DMS53 treated with DMSO at 0.1 percent for 48 hours (cell line): ENCODE data around the gene SPSB3.

Experiments used
- DNase-seq: peaks from one replicate; lab custom pipeline; 2025; ENCODE audit not compliant: unreplicated experiment; lab: John Stamatoyannopoulos, UW

The SPSB3 gene

DNA sequence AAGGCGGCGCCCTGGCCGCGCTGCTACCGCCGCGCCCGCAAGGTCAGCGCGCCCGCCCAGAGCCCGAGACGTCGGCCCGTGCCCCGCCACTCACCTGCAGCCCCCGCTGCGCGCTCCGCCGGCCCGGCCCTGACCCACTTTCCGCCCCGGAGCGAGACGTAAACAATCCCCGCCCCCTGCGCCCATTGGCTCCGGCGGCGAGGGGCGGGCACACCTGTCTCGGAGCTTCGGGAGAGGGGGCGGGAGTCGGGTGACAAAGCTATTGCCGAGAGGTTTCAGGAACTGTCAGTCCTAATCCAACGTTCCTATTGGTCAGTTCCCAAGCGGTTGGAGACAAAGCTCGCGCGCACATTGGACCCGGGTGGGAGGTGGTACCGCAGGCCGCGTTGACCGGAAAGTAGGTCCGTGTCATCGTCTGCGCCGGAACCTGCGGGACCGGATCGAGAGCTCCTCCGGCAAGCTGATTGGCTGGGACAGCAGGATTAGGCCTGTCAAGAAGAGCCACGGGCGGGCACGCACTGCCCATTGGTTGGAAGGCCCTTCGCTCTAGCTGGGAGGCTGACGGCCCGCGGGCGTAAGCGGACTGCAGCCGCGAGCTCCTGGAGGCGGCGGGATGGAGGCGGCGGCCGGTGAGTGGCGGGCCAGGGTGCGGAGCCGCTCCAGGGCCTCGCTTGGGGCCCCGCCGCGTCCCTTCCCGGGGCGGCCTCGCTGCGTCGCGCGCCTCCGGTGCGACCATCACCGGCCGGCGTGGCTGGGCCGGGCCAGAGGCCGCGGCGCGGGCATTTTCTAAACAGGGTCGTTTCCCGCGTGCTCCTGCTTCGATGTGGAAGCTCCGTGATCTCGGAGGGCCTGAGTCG is at the start of gene SPSB3, which contains the start of gene NUBP2:
Gene SPSB3, minus strand, starts transcription at position 164 of the 857 bp plus-strand sequence. CDS start 1,088 bp downstream, outside the sequence.
Gene NUBP2, plus strand, starts transcription at position 553 of the 857 bp plus-strand sequence. Its CDS starts 61 bp downstream, at position 614.
- DNase-seq: peak; percentile 97

DNA sequence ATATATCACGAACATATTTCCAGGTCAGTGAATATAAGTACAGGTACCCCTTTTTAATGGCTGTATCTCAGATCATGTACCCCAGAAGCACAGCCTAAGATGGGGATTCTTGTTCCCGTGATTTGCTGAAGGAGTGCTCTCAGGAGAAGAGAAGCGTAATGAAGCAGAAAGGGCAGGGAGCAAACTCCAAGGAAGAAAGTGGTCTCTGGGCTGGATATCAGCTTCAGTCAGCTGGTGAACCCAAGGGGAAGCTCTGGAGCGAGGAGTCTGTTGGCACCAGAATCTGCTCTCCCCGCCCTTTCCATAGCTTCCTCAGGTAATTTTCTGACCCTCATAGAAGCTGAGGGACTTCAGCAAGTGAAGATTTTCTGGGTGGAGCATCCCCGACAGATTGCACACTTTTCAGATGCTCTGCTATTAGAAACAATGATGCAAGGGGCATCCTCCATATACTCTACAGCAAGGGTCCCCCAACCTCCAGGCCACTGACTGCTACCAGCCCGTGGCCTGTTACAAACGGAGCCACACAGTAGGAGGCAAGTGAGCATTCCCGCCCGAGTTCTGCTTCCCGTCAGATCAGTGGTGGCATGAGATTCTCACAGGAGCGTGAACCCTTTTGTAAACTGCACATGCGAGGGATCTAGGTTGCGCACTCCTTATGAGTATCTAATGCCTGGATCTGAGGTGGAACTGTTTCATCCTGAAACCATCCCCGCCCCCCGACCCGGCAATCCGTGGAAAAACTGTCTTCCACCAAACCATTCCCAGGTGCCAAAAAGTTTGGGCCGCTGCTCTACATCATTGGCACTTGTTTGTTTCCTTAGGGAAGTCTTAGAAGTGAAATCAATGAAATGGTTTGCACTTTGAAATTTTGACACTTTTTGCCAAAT is 49.1 kb upstream of the SPSB3 start:
- DNase-seq: no peak

DNA sequence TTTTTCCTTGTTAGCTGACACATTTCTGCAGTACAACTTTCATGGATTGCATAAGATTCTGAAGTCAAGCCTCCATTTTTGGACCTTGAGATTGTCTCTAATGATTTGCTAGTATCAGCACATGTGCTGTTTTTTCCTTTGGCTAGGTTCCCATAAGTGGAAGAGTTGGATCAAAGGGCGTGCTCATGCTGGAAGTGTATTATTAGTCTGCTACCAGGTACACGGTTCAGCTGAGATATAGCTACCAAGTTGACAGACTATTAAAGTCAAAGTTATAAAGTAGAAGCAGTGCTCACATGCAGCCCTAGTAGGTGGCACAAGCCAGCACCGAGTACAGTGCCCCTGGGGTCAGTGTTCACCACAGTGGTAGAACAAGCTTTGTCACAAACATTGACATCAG is 47.8 kb upstream of the SPSB3 start:
- no peak for DNase-seq

DNA sequence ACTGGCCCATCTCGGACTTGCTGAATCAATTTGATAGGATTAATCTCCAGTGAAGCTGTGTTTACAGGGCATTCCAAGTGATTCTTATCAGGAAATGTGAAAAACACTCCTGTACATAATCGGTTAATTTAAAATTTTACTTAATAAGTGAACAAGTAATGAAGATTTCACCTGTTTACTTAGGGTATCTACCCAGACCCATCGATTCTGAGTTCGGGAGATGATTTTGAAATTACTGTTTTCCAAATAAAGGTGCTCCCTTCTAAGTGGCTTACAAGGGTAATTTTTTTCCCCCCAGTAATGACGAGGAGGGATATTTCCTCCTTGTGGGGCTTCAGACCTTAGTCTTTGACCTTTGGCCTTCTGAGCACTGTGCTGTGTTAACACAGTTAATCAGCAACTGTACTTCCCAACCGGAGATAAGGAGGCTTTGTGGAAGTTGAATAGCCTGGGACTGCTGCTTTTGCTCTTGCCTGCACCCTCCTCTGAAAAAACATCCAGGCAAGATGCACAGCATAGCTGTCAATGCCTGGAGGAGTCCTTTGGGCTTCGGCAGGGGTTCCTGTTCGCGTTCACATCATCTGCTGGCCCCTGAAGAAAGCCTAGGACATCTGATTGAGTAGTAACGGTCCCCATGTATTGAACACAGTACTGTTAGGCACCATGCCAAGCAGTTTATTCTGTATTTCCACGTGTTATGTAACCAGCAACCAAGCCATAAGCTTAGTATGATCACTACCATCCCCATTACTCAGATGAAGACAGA is 46.5 kb upstream of the SPSB3 start:
- no peak for DNase-seq

DNA sequence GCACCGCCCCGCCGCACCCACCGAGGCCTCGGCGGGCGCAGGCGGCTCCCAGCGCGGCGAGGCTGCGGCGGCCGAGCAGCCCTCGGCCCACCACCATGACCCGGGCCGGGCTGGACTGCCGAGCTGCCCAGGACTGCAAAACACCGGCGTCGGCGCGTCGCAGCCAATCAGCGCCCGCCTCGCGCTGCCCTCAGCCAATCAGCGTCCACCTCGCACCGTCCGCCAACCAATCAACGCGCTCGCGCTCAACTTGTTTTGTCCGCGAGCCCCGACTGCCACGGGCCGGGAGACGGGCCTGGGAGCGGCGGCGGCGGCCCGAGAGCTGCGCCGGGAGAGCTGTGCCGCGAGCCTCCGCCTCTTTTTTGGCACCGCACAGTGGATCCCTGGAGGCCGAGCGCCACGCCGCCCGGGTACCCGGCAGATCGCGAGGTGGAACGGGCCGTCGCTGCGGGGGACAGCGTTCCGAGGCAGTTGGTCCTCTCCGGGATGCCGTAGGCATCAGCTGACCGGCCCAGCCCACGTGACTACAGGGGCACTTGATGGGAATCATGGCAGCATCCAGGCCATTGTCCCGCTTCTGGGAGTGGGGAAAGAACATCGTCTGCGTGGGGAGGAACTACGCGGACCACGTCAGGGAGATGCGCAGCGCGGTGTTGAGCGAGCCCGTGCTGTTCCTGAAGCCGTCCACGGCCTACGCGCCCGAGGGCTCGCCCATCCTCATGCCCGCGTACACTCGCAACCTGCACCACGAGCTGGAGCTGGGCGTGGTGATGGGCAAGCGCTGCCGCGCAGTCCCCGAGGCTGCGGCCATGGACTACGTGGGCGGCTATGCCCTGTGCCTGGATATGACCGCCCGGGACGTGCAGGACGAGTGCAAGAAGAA is 44.6 kb upstream of the SPSB3 start, which contains the start of the genes FAHD1 and HAGH:
Gene FAHD1, plus strand, starts transcription at position 516 of the 883 bp plus-strand sequence. Its CDS starts 33 bp downstream, at position 549.
Gene HAGH, minus strand, starts transcription at position 135 of the 883 bp plus-strand sequence. Its CDS starts 38 bp downstream, at position 97.
- peak; percentile 85 for DNase-seq

DNA sequence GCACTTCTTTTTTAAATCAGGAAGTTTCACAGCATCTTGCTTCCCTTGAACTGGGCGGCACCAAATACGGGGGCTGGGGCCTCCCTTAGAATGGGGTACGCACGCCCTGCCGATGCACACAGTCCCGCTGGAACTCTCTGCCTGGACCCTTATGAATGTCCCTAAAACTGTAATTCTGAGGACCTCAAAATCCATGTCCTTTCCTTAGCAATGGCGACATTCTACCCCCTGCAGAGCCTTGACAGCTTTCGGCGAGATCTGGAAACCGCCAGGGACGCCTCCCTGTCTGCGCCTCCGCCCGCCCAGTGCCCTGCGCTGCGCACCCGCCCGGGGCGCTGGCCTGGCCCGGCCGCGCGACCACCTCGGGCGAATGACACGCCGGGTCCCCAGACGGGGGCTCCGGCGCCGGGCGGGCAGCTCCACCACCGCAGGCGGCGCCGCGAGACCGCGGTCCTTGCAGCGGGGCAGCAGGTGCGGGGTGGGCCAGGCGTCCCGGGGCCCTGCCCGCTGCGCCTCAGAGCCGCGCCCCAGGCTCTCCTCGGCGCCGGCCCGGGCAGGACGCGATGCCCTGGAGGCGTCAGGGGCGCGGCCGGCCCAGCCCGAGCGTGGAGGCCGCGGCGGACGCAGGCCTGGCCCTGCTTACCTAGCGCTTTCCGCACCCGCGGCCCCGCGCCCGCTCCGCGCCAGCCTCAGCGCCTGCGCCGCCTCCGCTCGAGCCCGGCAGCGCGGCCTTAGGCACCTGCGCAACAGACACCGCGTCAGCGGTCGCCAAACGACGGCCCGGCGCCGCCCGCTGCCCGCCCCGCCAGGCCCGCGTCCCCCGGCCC is 43.7 kb upstream of the SPSB3 start:
- no peak for DNase-seq

DNA sequence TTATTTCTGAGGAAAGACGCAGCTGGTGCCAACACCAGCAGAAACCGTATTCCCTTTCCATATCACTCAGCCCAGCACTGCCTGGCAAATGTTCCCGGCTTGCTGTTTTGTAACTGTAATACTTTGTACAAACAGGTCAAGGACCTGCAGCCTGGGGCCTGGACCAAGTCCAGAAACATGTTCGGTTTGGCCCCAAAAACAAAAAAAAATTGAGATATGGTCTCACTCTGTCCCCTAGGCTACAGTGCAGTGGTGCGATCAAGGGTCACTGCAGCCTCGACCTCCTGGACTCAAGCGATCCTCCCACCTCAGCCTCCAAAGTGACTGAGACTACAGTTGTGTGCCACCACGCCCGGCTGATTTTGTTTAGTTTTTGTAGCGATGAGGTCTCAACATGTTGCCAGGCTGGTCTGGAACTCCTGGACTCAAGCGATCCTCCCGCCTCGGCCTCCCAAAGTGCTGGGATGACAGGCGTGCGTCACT is 43.1 kb upstream of the SPSB3 start:
- DNase-seq: no peak

DNA sequence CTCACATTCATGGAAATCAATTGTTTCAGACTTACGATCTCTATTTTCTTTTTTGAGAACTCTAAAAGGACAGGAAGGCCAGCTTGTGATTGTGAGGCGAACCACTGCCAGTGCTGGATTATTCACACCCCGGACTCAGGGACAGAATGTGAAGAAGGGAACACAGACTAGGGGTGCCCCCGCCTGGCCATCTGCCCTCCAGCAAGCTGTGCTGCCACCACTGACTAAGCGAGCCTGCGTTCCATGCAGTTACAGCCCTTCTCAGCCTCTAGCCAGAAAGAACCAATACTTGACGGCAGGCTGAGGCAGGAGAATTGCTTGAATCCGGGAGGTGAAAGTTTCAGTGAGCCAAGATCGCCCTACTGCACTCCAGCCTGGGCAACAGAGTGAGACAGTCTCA is 41.5 kb upstream of the SPSB3 start:
- DNase-seq: no peak

DNA sequence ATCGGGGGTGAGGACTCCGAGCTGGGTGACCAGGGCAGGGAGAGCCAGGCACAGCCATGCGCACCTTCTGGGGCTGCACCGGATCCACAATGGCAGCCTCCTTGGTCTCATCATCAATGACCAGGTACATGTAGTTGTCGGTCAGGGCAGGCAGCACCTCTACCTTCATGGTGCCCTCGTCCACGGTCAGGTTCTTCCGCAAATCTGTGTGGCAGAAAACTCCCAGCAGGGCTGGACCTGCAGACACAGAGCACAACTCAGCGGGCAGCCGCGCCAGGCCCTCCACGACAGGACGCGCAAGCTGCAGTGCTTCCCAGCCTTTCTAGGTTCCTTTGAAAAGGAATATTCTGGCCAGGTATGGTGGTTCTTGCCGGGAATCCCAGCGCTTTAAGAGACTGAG is 40.4 kb upstream of the SPSB3 start:
- DNase-seq: no peak

DNA sequence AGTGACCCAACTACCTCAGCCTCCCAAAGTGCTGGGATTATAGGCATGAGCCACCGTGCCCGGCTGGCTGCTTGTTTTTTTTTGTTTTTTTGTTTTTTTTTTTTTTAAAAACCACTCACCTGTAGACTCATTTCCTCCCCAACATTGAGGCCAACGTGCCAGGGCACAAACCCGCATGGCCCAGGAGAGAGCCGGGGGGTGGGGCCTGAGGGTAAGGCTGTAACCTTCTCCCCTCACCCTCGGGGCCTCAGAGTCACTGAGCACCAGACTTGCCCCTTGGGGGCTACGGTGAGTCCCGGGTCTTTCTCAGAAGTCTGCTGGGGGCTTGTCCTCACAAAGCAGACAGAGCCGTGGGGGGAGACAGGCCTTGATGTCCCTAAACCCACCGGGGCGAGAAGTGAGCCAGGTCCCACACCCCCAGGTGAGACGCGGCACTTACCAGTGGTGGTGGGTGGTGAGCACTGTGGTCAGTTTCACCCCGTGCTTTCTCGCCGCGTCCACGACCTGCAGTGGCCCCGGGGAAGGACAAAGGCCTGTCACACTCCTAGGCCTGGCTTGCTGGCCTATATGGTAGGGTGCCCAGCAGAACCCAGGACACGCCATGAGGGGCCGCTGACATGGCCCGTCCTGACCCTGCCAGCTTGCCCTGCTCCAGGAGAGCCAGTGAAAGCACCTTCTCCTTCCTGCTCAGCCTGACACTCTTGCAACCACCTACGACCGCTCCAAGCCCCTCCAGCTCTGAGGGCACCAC is 39.7 kb upstream of the SPSB3 start:
- DNase-seq: peak; percentile 22

DNA sequence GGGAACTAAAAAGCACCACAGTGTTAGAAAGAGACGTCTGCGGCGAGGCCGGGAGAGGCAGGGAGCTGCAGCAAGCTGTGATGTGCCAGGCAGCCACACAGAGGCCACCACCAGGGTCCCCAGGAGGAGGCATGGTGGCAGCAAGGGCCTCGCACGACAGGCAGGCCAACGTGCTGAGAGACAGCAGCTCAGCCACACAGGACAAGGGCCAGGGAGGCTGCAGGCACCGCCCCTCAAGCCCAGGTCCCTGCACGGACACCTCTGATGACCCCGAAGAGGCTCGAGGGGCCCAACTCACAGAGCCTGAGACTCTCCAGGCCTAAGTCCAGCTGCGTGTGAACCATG is 38.5 kb upstream of the SPSB3 start:
- no peak for DNase-seq

DNA sequence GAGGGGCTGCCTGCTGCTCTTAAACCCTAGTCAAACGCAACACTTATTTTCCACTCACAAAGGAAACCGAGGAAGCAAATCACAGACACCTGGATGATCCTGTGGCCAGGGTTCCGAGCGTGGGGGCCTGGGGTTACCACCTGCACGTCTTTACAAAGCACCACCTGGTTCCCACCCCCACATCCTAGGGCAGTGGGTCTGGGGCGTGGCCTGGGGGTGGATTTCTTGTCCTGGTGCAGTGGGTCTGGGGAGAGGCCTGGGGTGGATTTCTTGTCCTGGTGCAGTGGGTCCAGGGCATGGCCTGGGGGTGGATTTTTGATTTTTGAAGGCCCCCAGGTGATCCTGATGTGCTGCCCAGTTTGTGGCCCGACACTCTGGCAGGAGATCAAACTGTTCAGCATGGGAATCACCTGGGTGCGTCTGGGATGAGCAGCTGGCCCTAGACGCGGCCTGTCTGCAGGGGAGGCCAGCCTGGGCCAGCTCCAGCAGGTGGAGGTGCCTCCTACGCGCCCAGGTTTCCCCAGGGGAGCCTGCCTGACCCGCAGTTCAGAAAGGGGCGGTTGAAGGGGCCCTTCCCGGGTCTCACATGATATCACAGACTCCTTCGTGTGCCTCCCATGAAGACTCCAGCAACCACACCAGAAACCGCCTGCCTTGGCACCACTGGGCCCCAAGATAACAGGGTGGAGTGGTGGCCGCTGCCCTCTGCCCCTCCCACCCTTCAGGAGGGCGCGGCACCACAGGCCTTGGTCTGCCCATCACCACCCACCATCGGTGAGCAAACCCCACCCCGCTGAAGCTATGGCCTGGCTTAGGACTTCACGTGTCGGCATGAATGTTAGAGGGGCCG is 38.0 kb upstream of the SPSB3 start:
- DNase-seq: no peak

DNA sequence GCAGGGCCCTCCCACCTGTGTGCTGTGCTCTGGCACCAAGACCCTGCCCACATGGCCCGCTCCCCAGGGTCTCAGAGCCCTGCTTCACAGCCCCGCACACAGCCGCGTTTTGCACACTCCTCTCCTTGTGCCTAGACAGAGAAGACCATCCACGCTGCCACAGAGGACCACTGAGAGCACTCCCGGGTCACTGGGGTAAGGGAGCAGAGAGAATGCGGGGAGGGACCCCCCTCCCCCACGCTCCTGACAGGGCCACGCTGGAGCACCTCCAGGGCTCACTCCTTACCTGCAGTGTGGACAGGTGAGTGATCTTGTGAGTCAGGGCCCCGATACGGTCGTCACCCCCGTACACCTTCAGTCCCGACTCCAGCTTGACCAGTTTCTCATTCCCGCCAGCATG is 37.2 kb upstream of the SPSB3 start:
- DNase-seq: no peak

DNA sequence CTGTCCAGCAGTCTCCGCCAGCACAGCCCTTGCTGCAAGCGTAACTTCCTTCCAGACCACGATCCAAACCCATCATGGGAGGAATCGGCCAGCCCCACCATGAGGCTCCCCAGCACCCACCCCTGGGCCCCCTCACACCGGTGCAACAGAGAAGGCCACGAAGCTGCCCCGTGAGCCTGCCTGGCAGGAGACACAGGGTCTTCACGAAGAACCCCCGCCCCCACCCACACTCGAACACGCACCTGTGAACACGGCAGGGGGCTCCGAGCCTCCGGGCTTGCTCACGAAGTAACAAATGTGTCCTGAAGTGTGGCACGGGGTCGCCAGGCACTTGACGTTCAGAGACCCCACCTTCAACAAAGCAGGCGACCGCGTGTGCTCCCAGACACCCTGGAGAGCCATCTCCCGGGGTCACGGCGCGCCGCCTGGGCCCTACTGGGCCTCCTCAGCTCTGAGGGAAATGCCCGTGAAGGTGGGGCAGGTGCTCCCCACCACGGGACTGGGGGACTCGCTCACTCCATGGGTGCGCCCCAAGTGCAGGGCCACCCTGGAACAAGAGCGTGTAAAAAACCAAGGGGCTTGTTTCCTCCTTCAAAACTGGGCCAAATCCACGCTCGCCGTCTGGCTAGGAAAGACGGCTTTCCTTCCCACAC is 36.6 kb upstream of the SPSB3 start:
- DNase-seq: no peak

DNA sequence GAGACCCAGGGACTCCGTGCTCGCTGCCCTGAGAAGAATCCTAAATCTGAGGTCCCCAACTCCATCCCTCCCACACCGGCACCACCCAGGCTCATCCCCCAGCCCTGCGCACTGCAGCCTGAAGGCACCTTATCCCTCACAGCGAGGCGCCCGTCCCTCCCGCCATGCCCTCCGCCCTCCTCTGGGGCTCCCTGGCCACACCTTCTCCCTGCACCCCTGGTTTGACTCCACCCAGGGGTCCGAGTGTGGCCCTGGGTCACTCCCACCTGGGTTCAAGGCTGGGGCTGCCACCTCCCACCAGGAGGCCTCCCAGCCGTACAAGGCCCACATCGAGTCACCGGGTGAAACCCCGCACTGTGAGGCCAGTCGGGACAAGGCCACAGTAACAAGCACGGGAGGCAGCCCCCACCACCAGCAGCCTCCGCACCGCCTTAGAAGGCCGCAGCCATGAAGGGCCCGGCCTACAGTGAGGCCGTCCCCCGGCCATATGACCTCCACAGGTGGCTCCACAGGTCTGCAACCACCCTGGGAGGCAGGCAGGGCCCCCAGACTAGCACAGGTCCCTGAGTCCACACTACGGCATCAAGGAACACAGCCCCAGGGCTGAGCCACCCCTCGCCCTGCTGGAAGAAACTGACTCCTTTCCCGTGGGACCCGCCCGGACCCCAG is 36.0 kb upstream of the SPSB3 start:
- no peak for DNase-seq

DNA sequence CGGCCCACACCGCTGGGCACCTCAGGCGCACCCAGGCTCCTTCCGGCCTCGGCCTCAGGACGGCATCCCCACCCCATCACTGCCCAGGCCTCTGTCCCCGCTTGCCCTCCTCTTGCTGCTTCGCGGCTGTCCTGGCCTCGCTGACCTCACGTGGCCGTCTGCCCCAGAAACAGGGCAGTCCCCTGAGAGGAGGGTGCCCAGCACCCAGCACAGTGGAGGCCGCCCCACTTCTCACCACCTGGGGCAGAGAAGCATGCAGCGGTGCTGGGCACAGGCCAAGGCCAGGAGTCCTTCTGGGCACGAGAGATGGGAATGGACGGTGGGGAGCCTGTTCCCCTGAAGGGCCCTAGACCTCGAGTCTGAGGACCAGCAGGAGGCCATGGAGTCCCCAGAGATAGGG is 35.3 kb upstream of the SPSB3 start:
- no peak for DNase-seq
